H1 (cell line): ENCODE results near the gene CLDN34. TPM values are rescaled to one million over a fixed set of nuclear protein-coding genes. Genes with fewer than 3 reads are reported as not detected.

ENCODE experiments used
- CTCF ChIA-PET: fragments of 300-600 bp; sonication (Branson Sonifier 250); formaldehyde crosslinking; loops from one replicate; lab custom pipeline; 2021; ENCODE audit not compliant: partially characterized antibody; lab: Charles Lee
- POLR2A ChIA-PET: fragments of 300-600 bp; sonication (Branson Sonifier 250); formaldehyde crosslinking; loops from one replicate; lab custom pipeline; 2021; ENCODE audit warnings: inconsistent platforms; ENCODE audit not compliant: partially characterized antibody; lab: Charles Lee
- DNase-seq, 2 experiments: peaks; one replicate each; pipeline versions ENCODE4 v3.0.0 to v3.0.0-alpha.2; 2010 to 2022; ENCODE audit warnings: low spot score in 2 of 2, low read depth in 1 of 2, mixed read lengths in 1 of 2
- FAIRE-seq: peaks from 2 replicates; lab custom pipeline; 2011; peaks lifted over from hg19 to GRCh38; lab: Jason Lieb, UNC
- H2AFZ ChIP-seq: 2 replicates; pipeline ENCODE4 v1.8.1; 2012; ENCODE audit warnings: low read length, inconsistent platforms
- H2AK5ac ChIP-seq: 2 replicates; pipeline ENCODE4 v1.6.1; 2013; ENCODE audit warnings: low read depth, low read length
- H2BK120ac ChIP-seq: replicated peaks from 2 replicates; pipeline ENCODE3; 2013; ENCODE audit warnings: low read depth, low read length, inconsistent platforms
- H2BK12ac ChIP-seq: 2 replicates; pipeline ENCODE4 v1.6.1; 2013; ENCODE audit warnings: low read depth, low read length
- H2BK15ac ChIP-seq: 2 replicates; pipeline ENCODE4 v1.6.1; 2013; ENCODE audit warnings: low read length
- H2BK20ac ChIP-seq: 2 replicates; pipeline ENCODE4 v1.6.1; 2013; ENCODE audit warnings: low read length
- H2BK5ac ChIP-seq: 2 replicates; pipeline ENCODE4 v1.6.1; 2013; ENCODE audit warnings: low read depth, low read length
- H3K14ac ChIP-seq: 2 replicates; pipeline ENCODE4 v1.6.1; 2013; ENCODE audit warnings: inconsistent platforms; ENCODE audit not compliant: insufficient read length
- H3K18ac ChIP-seq: 2 replicates; pipeline ENCODE4 v1.6.1; 2013; ENCODE audit warnings: low read length; ENCODE audit errors: extremely low read depth
- H3K23ac ChIP-seq: 2 replicates; pipeline ENCODE4 v1.6.1; 2013; ENCODE audit warnings: inconsistent platforms; ENCODE audit not compliant: insufficient read length
- H3K23me2 ChIP-seq: 2 replicates; pipeline ENCODE4 v1.6.1; 2013; ENCODE audit warnings: low read depth, low read length
- H3K27ac ChIP-seq: 2 replicates; pipeline ENCODE4 v1.6.1; 2011; ENCODE audit warnings: low read depth, low read length, inconsistent platforms
- H3K27me3 ChIP-seq, 4 experiments: replicated peaks in 1 of 4; 1 replicate in 1 of 4; 2 replicates in 3 of 4; pipeline versions ENCODE4 v1.6.1 to v1.8.1; 2011 to 2013; ENCODE audit warnings: low read length in 3 of 4, mild to moderate bottlenecking in 3 of 4, inconsistent platforms in 2 of 4, mixed read lengths in 2 of 4, moderate library complexity in 1 of 4; ENCODE audit not compliant: control insufficient read depth in 3 of 4, insufficient read depth in 3 of 4; ENCODE audit errors: extremely low read depth in 1 of 4
- H3K36me3 ChIP-seq, 4 experiments: 2 replicates each; pipeline versions ENCODE4 v1.6.1 to v1.8.1; 2011 to 2013; ENCODE audit warnings: mild to moderate bottlenecking in 4 of 4, low read length in 3 of 4, moderate library complexity in 2 of 4, control low read depth in 1 of 4, inconsistent platforms in 1 of 4; ENCODE audit not compliant: insufficient read depth in 4 of 4, control insufficient read depth in 2 of 4
- H3K4ac ChIP-seq: replicated peaks from 2 replicates; pipeline ENCODE3; 2013; ENCODE audit warnings: low read length, low read depth, mixed read lengths, inconsistent platforms; ENCODE audit not compliant: insufficient read length
- H3K4me1 ChIP-seq, 4 experiments: replicated peaks in 1 of 4; 1 replicate in 1 of 4; 2 replicates in 3 of 4; pipeline versions ENCODE4 v1.6.1 to v1.8.1; 2011 to 2013; ENCODE audit warnings: low read length in 3 of 4, inconsistent platforms in 2 of 4, mixed read lengths in 1 of 4; ENCODE audit not compliant: insufficient read depth in 4 of 4, control insufficient read depth in 3 of 4
- H3K4me2 ChIP-seq, 2 experiments: 2 replicates each; pipeline versions ENCODE4 v1.6.1 to v1.8.1; 2011 to 2013; ENCODE audit warnings: low read depth in 2 of 2, low read length in 2 of 2, control low read depth in 1 of 2, inconsistent platforms in 1 of 2, mild to moderate bottlenecking in 1 of 2; ENCODE audit not compliant: insufficient read depth in 1 of 2
- H3K4me3 ChIP-seq, 4 experiments: fragments of 200-600, 300-600 bp in 1 of 4; sonication (generic), shearing (Covaris generic), sonication (Bioruptor Twin) in 1 of 4; 2 replicates each; pipeline versions ENCODE4 v1.5.1 to v1.8.1; 2011 to 2016; ENCODE audit warnings: low read length in 4 of 4, low read depth in 3 of 4, control low read depth in 2 of 4, inconsistent platforms in 2 of 4, mild to moderate bottlenecking in 2 of 4, mixed read lengths in 1 of 4, moderate library complexity in 1 of 4; ENCODE audit not compliant: insufficient read depth in 2 of 4; ENCODE audit errors: extremely low read depth in 1 of 4
- H3K56ac ChIP-seq: replicated peaks from 2 replicates; pipeline ENCODE3; 2013; ENCODE audit warnings: low read depth, mild to moderate bottlenecking, mixed read lengths, low read length, inconsistent platforms; ENCODE audit not compliant: insufficient read length
- H3K79me1 ChIP-seq: 2 replicates; pipeline ENCODE4 v1.6.1; 2013; ENCODE audit warnings: low read depth, low read length, control low read depth
- H3K79me2 ChIP-seq, 2 experiments: 2 replicates each; pipeline versions ENCODE4 v1.6.1 to v1.8.1; 2012 to 2013; ENCODE audit warnings: low read length in 2 of 2, mild to moderate bottlenecking in 2 of 2, inconsistent platforms in 1 of 2; ENCODE audit not compliant: insufficient read depth in 2 of 2, control insufficient read depth in 1 of 2
- H3K9ac ChIP-seq, 4 experiments: replicated peaks in 1 of 4; 1 replicate in 1 of 4; 2 replicates in 3 of 4; pipeline versions ENCODE4 v1.6.1 to v1.8.1; 2011 to 2013; ENCODE audit warnings: low read depth in 3 of 4, low read length in 3 of 4, control low read depth in 2 of 4, mild to moderate bottlenecking in 2 of 4, moderate library complexity in 2 of 4, inconsistent platforms in 1 of 4; ENCODE audit errors: extremely low read depth in 1 of 4
- H3K9me3 ChIP-seq, 2 experiments: 2 replicates each; pipeline versions ENCODE4 v1.6.1 to v1.8.1; 2012 to 2013; ENCODE audit warnings: mild to moderate bottlenecking in 2 of 2, moderate library complexity in 2 of 2, control low read depth in 1 of 2, inconsistent platforms in 1 of 2, low read depth in 1 of 2, low read length in 1 of 2, mixed read lengths in 1 of 2; ENCODE audit not compliant: insufficient read depth in 2 of 2
- H4K20me1 ChIP-seq, 2 experiments: replicated peaks in 1 of 2; 2 replicates each; pipeline versions ENCODE3 to v1.8.1; 2011 to 2013; ENCODE audit warnings: inconsistent platforms in 2 of 2, low read length in 2 of 2, mild to moderate bottlenecking in 1 of 2; ENCODE audit not compliant: insufficient read depth in 2 of 2, control insufficient read depth in 1 of 2
- H4K5ac ChIP-seq: 2 replicates; pipeline ENCODE4 v1.6.1; 2013; ENCODE audit warnings: low read length, low read depth, mixed read lengths, inconsistent platforms; ENCODE audit not compliant: insufficient read length
- H4K8ac ChIP-seq: 2 replicates; pipeline ENCODE4 v1.8.0; 2013; ENCODE audit warnings: mild to moderate bottlenecking, moderate library complexity, low read length, inconsistent platforms; ENCODE audit not compliant: insufficient read depth; ENCODE audit errors: extremely low read depth
- H4K91ac ChIP-seq: replicated peaks from 2 replicates; pipeline ENCODE3; 2013; ENCODE audit warnings: low read length, mixed read lengths, inconsistent platforms; ENCODE audit not compliant: insufficient read length
- BACH1 ChIP-seq: IDR thresholded peaks from 2 replicates; pipeline ENCODE4 v1.6.1; 2012; ENCODE audit warnings: low read length, improper control_type of control experiment
- CBX5 ChIP-seq: fragments of 300-800, 300-1000 bp; sonication (generic); IDR thresholded peaks from 2 replicates; pipeline ENCODE4 v1.7.1; 2016; ENCODE audit warnings: antibody characterized with exemption, low read length, low read depth
- CTBP2 ChIP-seq: IDR thresholded peaks from 2 replicates; pipeline ENCODE4 v1.7.0; 2011; ENCODE audit warnings: borderline replicate concordance, mild to moderate bottlenecking, moderate library complexity, mixed read lengths, low read length; ENCODE audit not compliant: insufficient read depth, insufficient read length
- EZH2 ChIP-seq: fragments of 200-600 bp; sonication (generic); IDR thresholded peaks from 2 replicates; pipeline ENCODE4 v1.7.1; 2012; ENCODE audit warnings: low read depth, mild to moderate bottlenecking, moderate library complexity, low read length, inconsistent platforms; ENCODE audit not compliant: severe bottlenecking
- POLR2A ChIP-seq, 2 experiments: IDR thresholded peaks; 1 replicate in 1 of 2; 2 replicates in 1 of 2; pipeline ENCODE4 v1.6.1; 2011; ENCODE audit warnings: low read depth in 2 of 2, low read length in 2 of 2, mild to moderate bottlenecking in 2 of 2; ENCODE audit errors: control extremely low read depth in 1 of 2
- POU5F1 ChIP-seq: IDR thresholded peaks from 2 replicates; pipeline ENCODE4 v1.6.1; 2011; ENCODE audit warnings: low read depth, mild to moderate bottlenecking, low read length, moderate library complexity
- RBBP5 ChIP-seq: IDR thresholded peaks from 2 replicates; pipeline ENCODE4 v1.7.1; 2012; ENCODE audit warnings: low read depth, mild to moderate bottlenecking, inconsistent platforms, low read length, moderate library complexity, borderline replicate concordance
- RXRA ChIP-seq: IDR thresholded peaks from 2 replicates; pipeline ENCODE4 v1.6.1; 2011; ENCODE audit warnings: low read depth, mild to moderate bottlenecking, low read length, moderate library complexity; ENCODE audit not compliant: insufficient read depth
- SIN3A ChIP-seq, 2 experiments: IDR thresholded peaks in 1 of 2; conservative IDR thresholded peaks in 1 of 2; 2 replicates each; pipeline ENCODE4 v1.6.1; 2011 to 2012; ENCODE audit warnings: low read length in 2 of 2, improper control_type of control experiment in 1 of 2, low read depth in 1 of 2, mild to moderate bottlenecking in 1 of 2
- SP1 ChIP-seq: IDR thresholded peaks from 2 replicates; pipeline ENCODE4 v1.6.1; 2011; ENCODE audit warnings: low read depth, low read length
- SP4 ChIP-seq: IDR thresholded peaks from 2 replicates; pipeline ENCODE4 v1.6.1; 2012; ENCODE audit warnings: low read length, inconsistent platforms
- WGBS, 2 experiments: shearing (Covaris generic) in 1 of 2; methylation state at CpG; one replicate each; pipeline versions ENCODE4 v1.1.6 to v1.1.7; 2013 to 2015; ENCODE audit warnings: low lambda C conversion rate in 2 of 2, mixed read lengths in 2 of 2, inconsistent platforms in 1 of 2, low coverage in 1 of 2, missing lambda C conversion rate in 1 of 2; ENCODE audit not compliant: insufficient replicate concordance in 2 of 2, insufficient coverage in 1 of 2, insufficient read length in 1 of 2; ENCODE audit errors: extremely low coverage in 1 of 2, missing lambda C conversion rate in 1 of 2; 5-methylcytosine and 5-hydroxymethylcytosine counted together
- polyA plus RNA-seq, 7 experiments: library from polyadenylated mRNA; depleted of rRNA in 3 of 7; stranded (reverse) in 5 of 7; unstranded in 2 of 7; fragments of >200 nt in 5 of 7; fragments of 200-250 nt in 2 of 7; gene quantifications; 1 replicate in 5 of 7; 2 replicates in 1 of 7; 4 replicates in 1 of 7; pipeline versions ENCODE4 v1.2.1 to v1.2.3, GENCODE V29; 2011 to 2013; ENCODE audit warnings: missing spikeins in 2 of 7, mixed read lengths in 2 of 7
- total RNA-seq: library from RNA; stranded (reverse); fragmentation: NEBNext Ultra II Directional; extraction: Animal tissue kit (Norgen Biotek cat#: 25700); gene quantifications from 2 replicates; pipeline ENCODE4 v1.2.1, GENCODE V29; 2021

The CLDN34 gene
- total and polyA plus RNA-seq, 2 of the 8 experiments (the other 6 are each of a cell fraction or from before 2014, with no cell fraction given), result 0.26 to 0.50 TPM

GRCh38 chrX:9940421-9940820 lies 26.7 kb upstream of the CLDN34 start:
- FAIRE-seq, result no peak
- Histone ChIP-seq H4K8ac (no peak overlapping the region), H4K20me1 (no peaks in the 10 kb centered on the region), H2AFZ (no peak overlapping the region), H2BK12ac (no peak overlapping the region), H3K18ac (no peak overlapping the region), H3K23ac (no peak overlapping the region), H3K4ac (no peak overlapping the region), H2BK120ac (no peak overlapping the region), H4K5ac (no peak overlapping the region), H3K79me2 (no peaks in the 10 kb centered on the region), H3K9me3 (no peaks in the 10 kb centered on the region), H3K4me2 (no peak overlapping the region), H3K36me3 (peaks cover 0 to 24% (median 3%) of the 10 kb centered on the region in 4 experiments; a peak in 5 of 8 replicates), H2BK20ac (no peak overlapping the region), H3K4me3 (no peak overlapping the region), H3K23me2 (no peaks in the 10 kb centered on the region), H3K9ac (no peak overlapping the region), H3K56ac (no peak overlapping the region), H2BK15ac (no peak overlapping the region), H3K27me3 (no peaks in the 10 kb centered on the region), H4K91ac (no peak overlapping the region), H3K79me1 (no peaks in the 10 kb centered on the region), H2AK5ac (no peak overlapping the region), H3K14ac (no peak overlapping the region), H3K4me1 (no peaks in the 10 kb centered on the region), H2BK5ac (no peak overlapping the region), H3K27ac (no peak overlapping the region)
- POLR2A ChIA-PET, result no interaction called here
- TF ChIP-seq CBX5 (no peak), POU5F1 (no peak), RBBP5 (no peak), EZH2 (no peak), BACH1 (no peak), CTBP2 (no peak), SP1 (no peak), SIN3A (conservative IDR thresholded peaks at IDR 0.05 in 1 of 2, IDR thresholded peaks at IDR 0.05 in 1 of 2; ENCODE audit: low read depth in 1 of 2, low read length in 2 of 2) (no peak), POLR2A (IDR thresholded peaks at IDR 0.05; ENCODE audit: control extremely low read depth in 1 of 2, low read depth in 2 of 2, low read length in 2 of 2) (no peak), RXRA (no peak), SP4 (no peak)
- no peak for DNase-seq
- WGBS, 2 experiments, result 96% methylated on average over 14 of the region's 14 CpGs; no CpG with 5 or more reads in 1 of the 2 experiments
- CTCF ChIA-PET, result no interaction called here
